HG03280 (cell line): ENCODE results near the gene SUSD4.
"Not testable (repeated sequence)": the region's sequence is repeated elsewhere in the genome, so short reads cannot be mapped to it uniquely, and the experiment has no call there.

Experiments used
- ATAC-seq: cut with Tn5 transposase; IDR thresholded peaks from one replicate; pipeline ENCODE4 v1.9.1; 2021; ENCODE audit warnings: mild to moderate bottlenecking, moderate library complexity; ENCODE audit not compliant: unreplicated experiment

The SUSD4 gene

DNA sequence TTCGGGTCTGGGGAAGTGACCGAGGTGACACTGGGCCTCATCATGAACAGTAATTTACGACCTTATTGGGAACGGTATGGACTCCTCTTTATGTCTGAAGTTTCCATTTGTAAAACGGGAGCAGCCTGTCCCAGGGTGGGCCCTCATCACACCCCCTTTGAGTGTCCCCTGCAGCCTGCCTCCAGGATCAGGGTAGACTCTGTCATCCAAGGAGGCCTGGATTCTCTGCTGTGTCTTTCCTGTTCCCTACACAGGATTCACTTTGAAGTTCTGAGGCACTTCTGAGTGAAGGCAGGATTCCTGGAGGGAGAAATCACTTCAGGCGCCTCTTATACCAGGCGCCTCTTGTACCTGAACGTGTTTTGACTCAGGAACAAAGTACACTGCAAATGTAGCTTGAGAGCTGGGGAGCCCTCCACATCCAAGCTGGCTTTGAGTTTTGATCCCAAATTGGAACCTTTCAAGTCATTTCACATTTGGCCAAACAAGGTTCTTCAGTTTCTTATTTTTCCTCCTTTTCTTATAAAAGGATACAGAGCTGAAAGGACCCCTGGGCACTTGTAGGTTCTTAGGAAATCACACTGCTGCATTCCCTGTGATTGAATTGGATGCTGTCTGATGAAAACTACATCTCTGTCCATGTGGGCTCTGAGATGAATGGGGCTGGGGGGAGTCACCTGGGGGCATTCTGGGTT, 106.0 kb downstream of the SUSD4 start:
- ATAC-seq = no peak

DNA sequence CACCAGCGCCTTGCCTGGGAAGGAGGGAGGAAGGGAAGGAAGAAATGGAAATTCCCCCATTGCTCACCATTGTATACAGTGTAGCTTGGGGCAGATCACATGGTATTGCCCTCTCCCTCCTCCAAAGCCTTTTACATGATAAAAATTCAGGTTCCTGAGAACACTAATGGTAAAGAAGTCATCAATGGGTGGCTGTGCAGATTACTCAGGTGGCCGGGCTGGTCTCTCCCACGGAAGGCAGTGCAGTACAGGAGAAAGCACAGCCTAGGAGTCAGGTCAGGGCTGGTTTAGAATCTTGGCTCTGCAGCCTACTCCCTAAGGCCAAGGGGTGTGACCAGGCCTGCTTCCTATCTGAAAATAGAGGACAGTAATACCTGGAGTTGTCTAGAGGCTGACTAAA, 107.9 kb downstream of the SUSD4 start:
- ATAC-seq = no peak

GRCh38 chr1:223253916-223254315, 110.1 kb downstream of the SUSD4 start:
- no peak for ATAC-seq

DNA sequence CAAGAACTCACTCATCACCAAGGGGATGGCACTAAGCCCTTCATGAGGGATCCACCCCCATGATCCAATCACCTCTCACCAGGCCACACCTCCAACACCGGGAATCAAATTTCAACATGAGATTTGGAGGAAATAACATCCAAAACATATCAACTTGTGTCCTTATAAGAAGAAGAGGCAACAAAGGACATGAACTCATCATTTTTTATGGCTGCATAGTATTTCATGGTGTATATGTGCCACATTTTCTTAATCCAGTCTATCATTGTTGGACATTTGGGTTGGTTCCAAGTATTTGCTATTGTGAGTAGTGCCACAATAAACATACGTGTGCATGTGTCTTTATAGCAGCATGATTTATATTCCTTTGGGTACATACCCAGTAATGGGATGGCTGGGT, 112.6 kb downstream of the SUSD4 start:
- not testable (repeated sequence) for ATAC-seq

DNA sequence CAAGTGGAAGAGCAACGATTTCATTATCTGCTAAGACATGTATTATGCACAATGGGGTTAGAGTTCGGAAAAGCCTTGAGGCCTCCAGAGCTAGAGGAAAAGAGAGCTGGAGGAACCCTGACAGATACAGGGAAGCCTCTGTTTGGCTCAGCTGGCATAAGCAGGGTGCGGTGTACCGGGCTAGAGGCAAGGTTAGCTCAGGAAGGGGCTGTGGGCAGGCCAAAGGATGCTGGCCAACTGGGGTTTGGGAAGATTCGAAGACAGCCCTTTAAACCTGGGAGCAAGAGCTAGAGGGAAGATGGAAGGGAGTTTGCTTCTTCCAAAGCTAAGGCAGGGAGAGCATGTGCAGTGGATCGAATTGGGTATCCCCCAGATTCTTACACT, 113.4 kb downstream of the SUSD4 start:
- ATAC-seq = no peak

DNA sequence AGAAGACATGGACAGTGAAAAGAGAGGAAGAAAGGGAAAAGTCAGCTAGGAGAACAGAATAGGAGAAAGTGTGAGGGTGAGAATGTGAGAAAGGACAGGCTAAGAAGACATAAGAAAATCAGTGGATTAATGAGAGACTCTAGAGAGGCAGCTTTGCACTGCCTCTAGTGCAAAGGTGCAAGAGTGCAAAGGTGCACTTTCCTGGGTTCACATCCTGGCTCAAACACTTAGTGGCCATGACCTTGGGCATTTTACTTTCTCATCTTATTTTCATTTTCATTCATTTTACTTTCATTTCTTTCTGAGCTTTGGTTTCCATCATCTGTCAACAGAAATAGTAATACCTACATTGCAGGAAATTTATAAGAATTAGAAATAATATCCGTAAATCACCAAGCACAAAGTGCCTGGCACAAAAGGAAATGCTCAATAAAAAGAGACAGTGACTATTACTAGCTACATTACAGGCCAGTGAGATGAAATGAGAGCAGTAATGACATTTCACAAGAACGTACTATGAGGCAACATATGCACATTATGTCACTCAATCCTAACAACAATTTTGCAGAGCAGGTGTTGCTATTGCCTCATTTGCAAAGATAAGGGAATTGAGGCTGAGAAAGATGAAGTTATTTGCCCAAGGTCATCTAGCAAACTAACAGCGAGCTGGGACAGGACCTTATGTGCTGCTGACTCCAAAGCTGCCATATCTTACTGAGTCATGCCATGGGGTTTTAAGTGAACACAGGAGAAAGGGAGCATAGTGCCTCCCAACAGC, 113.9 kb downstream of the SUSD4 start:
- no peak for ATAC-seq

GRCh38 chr1:223248770-223249140, 115.2 kb downstream of the SUSD4 start:
- no peak for ATAC-seq

DNA sequence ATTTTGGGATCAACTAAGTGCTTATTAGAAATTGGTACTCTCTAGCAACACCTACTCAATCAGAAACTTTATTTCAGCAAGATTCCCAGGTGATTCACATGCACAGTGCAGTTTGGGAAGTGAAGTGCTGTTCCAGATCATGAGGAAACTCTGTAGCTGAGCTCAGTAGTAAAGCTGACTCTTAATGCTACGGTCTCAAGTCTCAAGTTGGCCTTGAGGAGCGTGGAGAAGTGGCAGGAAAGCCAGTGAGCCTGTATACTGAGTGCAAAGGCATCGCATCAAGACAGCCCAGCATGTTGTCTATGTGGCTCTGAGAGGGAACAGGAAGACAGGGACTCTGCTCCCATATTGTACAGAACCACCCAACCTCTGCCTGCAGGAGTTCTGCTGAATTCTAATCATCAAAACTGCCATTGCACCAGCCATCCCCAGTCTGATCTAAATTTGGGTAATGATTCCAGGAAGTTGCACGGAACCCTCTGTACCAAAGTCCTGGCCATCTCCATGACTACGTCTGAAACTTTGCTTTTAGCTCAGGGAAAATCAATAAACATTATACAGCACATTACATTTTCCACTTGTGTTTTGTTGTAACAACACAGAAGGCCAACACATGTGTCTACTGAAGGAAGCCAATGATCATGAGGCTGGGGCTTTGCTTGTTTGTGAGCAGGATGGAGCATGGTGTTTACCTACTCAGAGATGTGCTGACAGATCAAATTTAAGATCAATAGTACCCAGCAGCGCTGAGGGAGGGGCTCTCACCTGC, 115.8 kb downstream of the SUSD4 start:
- no peak for ATAC-seq

DNA sequence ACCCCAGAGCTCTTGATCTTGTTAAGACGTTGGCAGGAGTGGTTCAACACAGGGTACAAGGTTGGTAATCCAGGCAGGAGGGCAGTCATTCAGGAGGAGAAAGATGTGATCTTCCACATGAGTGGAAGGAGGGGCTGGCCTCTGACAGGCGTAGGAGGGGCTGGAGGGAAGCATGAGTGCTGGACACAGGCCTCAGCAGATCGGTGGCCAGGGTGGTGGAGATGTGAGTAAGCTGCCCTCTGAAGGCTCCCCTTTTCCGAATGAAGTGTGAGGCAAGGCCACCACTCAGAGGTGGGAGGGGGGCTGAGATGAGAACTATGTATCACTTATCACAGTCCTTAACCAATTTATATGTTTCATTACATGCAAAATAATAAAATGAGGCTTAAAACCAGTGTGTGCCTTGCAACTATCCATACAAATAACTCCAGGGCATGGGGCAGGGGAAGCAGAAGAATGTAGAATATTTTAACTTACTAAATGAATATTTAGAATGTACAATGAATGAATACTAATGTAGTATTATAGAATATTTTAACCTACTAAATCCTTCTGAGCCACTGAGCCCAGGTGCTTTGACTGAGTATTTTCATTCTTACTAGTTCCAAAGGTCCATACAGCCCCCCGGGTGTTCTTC, 117.4 kb downstream of the SUSD4 start:
- no peak for ATAC-seq

DNA sequence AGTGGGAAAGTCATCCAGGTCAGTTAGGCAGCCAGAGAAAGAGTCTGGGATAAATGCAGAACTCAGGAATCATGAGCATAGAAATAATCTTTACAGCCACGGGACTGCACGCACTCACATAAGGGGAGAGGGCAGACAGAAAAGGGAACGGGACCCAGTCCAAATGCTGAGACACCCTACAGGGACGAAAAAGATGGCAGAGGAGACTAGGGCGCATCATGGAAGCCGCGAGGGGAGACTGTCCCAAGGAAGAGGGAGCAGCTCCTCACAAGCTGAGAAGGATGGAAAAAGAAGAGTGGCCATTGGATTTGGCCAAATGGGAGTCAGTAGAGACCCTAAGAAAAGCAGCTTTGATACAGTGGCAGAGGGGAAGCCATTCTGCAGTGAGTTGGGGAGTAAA, 118.0 kb downstream of the SUSD4 start:
- no peak for ATAC-seq

- no peak for ATAC-seq
Measured at GRCh38 chr1:223245411-223245810, 118.6 kb downstream of the SUSD4 start.

DNA sequence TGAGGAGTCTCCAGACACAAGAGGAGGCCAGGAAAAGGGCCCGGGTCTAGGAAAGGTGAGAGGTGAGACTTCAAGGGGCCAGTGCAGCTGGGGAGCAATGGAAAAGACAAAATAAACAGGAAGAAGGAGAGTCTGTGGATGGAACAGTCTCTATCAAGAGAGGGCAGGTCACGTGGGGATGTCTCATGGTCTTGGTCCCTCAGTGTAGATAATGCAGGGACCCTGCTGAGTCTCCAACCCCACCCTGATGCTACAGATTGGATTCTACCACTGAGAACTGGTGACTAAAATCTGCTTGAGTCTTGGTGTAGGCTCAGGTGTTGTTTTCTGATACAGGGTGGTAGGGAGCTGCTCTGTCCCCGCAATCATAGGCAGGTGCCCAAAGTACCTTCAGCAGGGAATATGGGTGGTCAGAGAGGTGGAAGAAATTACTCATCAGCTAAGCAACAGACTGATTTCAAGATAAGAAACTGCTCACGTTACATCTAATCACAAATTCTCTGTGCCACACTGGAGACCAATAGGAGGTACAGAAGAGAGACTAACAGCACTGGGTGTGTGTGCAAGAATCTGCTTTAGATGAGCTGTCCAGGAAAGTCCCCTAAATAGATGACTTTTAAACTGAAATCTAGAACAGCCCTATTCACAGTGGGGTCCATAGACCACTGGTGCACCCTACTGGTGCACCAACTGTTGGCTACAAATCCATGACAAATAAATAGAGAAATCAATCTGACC, 119.4 kb downstream of the SUSD4 start:
- no peak for ATAC-seq

DNA sequence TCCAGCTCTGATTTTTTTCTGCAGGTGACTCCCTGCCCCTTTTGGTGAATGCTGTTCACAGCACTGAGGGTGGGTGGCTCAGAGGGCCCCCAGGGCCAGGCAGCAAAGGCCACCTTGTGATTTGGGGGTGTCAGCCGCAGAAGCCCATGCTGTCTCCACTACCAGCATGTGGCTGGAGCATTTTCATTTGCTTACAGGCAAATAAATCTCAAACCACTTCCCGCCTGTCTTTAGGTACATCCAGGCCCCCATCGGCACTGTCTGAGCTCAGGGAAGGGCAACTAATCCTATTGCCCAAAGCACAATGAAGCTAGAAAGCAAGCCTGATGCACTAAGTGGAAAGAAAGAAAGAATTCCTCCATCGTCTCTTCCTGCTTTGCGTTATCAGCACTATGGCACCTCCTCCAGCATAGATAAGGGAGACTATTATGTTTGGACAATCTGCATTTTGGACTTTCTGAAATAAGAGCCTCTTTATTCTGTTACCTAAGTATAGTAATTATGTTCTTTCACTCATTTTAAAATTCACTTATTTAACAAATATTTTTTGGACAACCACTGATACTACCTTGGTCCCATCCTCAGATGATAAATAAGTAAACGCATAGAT, 120.4 kb downstream of the SUSD4 start:
- no peak for ATAC-seq

GRCh38 chr1:223242971-223243370, 121.0 kb downstream of the SUSD4 start:
- ATAC-seq = no peak

GRCh38 chr1:223242382-223242955, 121.5 kb downstream of the SUSD4 start:
- ATAC-seq = no peak

DNA sequence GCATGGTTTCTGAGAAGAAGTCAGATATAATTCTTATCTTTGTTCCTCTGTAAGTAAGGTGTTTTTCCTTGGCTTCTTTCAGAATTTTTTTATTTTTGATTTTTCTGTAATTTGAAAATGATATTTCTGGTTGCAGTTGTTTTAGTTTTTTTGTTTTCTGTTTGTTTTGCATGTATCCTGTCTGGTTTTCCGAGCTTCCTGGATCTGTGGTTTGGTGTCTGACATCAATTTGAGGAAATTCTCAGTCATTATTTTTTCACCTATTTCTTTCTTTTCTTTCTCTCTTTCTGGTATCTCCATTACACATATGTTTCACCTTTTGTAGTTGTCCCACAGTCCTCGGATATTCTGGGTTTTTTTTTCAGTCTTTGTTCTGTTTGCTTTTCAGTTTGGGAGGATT, 123.9 kb downstream of the SUSD4 start:
- ATAC-seq = no peak

DNA sequence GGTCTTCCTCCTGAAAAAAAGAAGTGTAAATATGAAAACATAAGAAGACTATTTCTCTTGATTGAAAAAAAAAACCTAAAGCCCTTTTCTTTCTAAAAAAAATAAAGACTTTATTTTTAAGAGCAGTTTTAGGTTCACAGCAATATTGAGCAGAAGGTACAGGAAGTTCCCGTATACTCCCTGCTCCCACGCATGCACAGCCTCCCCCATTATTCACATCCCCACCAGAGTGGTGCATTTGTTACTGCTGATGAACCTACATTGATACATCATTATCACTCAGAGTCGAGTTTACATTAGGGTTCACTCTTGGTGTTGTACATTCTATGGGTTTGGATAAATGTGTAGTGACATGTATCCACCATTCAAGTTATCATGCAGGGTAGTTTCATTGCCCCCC, 128.9 kb downstream of the SUSD4 start:
- ATAC-seq = no peak

DNA sequence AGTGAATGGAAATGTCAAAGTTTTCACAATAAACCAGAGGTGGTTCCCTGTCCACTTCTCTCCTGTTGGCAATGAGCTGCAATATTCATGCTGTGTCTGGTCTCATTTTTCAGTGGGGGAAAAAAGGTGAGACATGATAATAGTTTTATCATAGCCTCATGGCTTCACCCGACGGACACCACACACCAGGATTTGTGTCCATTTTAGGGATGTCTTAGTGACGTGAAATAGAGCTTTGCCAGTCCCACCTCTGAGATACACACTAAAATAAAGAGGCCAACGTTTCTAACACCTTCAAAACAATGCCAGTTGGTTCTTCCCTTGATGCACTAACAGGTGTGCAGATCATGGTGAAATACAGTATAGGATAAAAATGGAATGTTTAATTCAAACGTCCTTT, 129.4 kb downstream of the SUSD4 start:
- no peak for ATAC-seq

- no peak for ATAC-seq
Measured at GRCh38 chr1:223234170-223234514, 129.8 kb downstream of the SUSD4 start.
